Measurements from ENCODE around the gene DUS3L. TPM values are rescaled to one million over a fixed set of nuclear protein-coding genes. Genes with fewer than 3 reads are reported as not detected.

DUS3L gene
- total RNA-seq, 4 donors from 2014 or later: 19.5 to 45.9 (median 25.0) TPM

DNA sequence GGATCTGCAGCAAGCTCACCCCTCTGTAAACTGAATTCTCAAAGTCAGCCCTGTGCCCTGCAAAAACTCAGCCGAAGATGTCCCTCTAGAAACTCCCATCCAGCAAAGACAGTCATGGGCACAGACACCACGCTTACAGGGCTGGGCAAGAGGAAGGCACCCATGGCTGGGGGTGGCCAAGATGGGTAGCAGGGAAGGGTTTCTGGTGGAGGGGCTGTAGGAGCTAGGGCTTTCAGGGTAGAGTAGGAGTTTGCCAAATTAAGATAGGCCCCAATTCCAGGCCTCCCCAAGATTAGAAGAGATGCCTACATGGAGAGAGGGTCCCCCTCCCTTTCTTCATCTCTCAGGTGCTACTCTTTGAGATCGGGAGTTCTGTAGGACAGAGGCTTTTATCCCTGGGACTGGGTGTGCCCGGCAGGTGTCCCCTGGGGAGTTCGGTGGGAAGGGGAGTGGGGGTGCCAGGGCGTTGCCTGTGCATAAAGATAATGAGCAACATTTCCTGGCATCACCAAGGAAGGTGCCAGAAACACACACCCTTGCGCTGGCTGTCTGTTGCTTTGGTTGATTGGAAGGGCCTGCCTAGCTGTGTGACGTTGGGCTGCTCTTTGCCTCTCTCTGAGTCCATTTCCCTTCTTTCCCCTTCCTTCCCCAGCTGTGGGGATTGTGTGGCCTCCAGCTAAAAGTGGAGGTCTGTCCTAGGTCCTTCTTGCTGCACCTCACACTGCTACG, 23.3 kb upstream of the DUS3L start:
- peaks cover 9 to 18% (median 14%) of the 10 kb centered on the region in 3 donors for H3K27me3 ChIP-seq
- DNase-seq: no peak
- no peaks in the 10 kb centered on the region for H3K9me3 ChIP-seq
- intact Hi-C loops (cut with DNase I; ENCODE audit: low total_unique reads): no loop called here
- in situ Hi-C loops (cut with MboI; ENCODE audit: low sequenced_read_pairs in 4 of 4): no loop called here
- no peaks in the 10 kb centered on the region for H3K36me3 ChIP-seq
- H3K4me3 ChIP-seq: no peak overlapping the region
- no peak overlapping the region for H3K27ac ChIP-seq
- no peaks in the 10 kb centered on the region for H3K4me1 ChIP-seq
- no peak for ATAC-seq
- TF ChIP-seq POLR2A (IDR thresholded peaks at IDR 0.05): no peak
- TF ChIP-seq, protein P1, sequence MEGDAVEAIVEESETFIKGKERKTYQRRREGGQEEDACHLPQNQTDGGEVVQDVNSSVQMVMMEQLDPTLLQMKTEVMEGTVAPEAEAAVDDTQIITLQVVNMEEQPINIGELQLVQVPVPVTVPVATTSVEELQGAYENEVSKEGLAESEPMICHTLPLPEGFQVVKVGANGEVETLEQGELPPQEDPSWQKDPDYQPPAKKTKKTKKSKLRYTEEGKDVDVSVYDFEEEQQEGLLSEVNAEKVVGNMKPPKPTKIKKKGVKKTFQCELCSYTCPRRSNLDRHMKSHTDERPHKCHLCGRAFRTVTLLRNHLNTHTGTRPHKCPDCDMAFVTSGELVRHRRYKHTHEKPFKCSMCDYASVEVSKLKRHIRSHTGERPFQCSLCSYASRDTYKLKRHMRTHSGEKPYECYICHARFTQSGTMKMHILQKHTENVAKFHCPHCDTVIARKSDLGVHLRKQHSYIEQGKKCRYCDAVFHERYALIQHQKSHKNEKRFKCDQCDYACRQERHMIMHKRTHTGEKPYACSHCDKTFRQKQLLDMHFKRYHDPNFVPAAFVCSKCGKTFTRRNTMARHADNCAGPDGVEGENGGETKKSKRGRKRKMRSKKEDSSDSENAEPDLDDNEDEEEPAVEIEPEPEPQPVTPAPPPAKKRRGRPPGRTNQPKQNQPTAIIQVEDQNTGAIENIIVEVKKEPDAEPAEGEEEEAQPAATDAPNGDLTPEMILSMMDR (IDR thresholded peaks at IDR 0.05 in 4 of 5, conservative IDR thresholded peaks at IDR 0.05 in 1 of 5): no peak

DNA sequence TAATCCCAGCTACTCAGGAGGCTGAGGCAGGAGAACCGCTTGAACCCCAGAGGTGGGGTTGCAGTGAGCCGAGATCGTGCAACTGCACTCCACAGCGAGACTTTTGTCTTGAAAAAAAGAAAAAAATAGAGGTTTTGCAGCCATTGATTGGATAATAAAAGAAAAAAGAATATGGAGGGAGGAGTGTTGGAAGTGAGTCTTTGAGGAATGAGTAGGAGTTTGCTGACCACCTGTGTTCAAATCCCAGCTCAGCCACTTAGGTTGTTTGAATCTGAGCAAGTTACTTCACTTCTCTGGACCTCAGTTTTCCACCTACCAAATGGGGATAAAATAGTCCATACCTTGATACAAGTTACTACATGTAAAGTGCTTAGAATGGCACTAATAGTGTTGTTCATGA, 20.2 kb upstream of the DUS3L start:
- no peaks in the 10 kb centered on the region for H3K9me3 ChIP-seq
- H3K27ac ChIP-seq: no peak overlapping the region
- H3K4me3 ChIP-seq: no peak overlapping the region
- intact Hi-C loops (cut with DNase I; ENCODE audit: low total_unique reads) (no loop called here), in situ Hi-C loops (cut with MboI; ENCODE audit: low sequenced_read_pairs in 4 of 4) (no loop called here)
- no peaks in the 10 kb centered on the region for H3K4me1 ChIP-seq
- H3K27me3 ChIP-seq: peaks cover 2 to 16% (median 14%) of the 10 kb centered on the region in 3 donors
- ATAC-seq: no peak
- no peak for TF ChIP-seq POLR2A (IDR thresholded peaks at IDR 0.05)
- no peaks in the 10 kb centered on the region for H3K36me3 ChIP-seq
- DNase-seq: no peak

DNA sequence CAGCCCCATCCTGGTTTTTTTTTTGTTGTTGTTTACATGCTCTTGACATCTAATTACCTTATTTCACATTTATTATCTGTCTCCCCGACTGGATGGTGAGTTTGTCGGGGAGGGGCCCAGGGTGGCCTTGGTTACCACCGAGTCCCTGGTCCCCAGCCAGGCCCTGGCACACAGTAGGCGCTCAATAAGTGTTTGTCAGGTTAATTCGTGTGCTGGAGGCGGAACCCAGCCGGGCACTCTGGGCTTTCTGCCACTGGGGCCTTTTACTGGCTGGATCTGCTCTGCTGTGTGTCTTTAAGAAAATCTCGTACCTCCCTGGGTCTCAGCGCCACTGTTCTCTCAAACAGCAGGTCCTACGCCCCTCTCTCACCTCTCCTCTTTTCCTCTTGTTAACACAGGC, 18.5 kb upstream of the DUS3L start:
- intact Hi-C loops (cut with DNase I; ENCODE audit: low total_unique reads) (no loop called here), in situ Hi-C loops (cut with MboI; ENCODE audit: low sequenced_read_pairs in 4 of 4) (no loop called here)
- DNase-seq (no peak), ATAC-seq (no peak)
- no peak overlapping the region for H3K4me3 ChIP-seq
- no peaks in the 10 kb centered on the region for H3K9me3 ChIP-seq
- H3K27me3 ChIP-seq: peaks cover 13 to 27% (median 16%) of the 10 kb centered on the region in 3 donors
- no peak overlapping the region for H3K27ac ChIP-seq
- H3K36me3 ChIP-seq: no peaks in the 10 kb centered on the region
- TF ChIP-seq, protein P1 (IDR thresholded peaks at IDR 0.05 in 4 of 5, conservative IDR thresholded peaks at IDR 0.05 in 1 of 5): no peak
- TF ChIP-seq POLR2A (IDR thresholded peaks at IDR 0.05): no peak
- no peaks in the 10 kb centered on the region for H3K4me1 ChIP-seq

DNA sequence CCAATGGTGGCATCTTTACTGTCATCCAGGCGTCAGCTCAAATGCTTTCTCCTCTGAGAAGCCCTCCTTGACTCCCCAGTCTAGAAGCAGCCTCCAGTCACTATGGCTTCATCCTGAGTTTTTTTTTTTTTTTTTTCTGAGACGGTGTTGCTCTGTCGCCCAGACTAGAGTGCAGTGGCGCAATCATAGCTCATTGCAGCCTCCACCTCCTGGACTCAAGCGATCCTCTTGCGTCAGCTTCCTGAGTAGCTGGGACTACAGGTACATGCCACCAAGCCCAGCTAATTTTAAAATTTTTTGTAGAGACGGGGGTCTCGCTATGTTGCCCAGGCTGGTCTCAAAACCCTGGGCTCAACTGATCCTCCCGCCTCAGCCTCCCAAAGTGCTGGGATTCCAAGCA, 18.1 kb upstream of the DUS3L start:
- ATAC-seq (no peak), DNase-seq (no peak)
- H3K36me3 ChIP-seq: no peaks in the 10 kb centered on the region
- intact Hi-C loops (cut with DNase I; ENCODE audit: low total_unique reads): no loop called here
- in situ Hi-C loops (cut with MboI; ENCODE audit: low sequenced_read_pairs in 4 of 4): no loop called here
- no peaks in the 10 kb centered on the region for H3K9me3 ChIP-seq
- TF ChIP-seq, protein P1 (IDR thresholded peaks at IDR 0.05 in 4 of 5, conservative IDR thresholded peaks at IDR 0.05 in 1 of 5): no peak
- no peak for TF ChIP-seq POLR2A (IDR thresholded peaks at IDR 0.05)
- no peak overlapping the region for H3K4me3 ChIP-seq
- H3K27ac ChIP-seq: no peak overlapping the region
- H3K4me1 ChIP-seq: no peaks in the 10 kb centered on the region
- peaks cover 17 to 29% (median 18%) of the 10 kb centered on the region in 3 donors for H3K27me3 ChIP-seq

DNA sequence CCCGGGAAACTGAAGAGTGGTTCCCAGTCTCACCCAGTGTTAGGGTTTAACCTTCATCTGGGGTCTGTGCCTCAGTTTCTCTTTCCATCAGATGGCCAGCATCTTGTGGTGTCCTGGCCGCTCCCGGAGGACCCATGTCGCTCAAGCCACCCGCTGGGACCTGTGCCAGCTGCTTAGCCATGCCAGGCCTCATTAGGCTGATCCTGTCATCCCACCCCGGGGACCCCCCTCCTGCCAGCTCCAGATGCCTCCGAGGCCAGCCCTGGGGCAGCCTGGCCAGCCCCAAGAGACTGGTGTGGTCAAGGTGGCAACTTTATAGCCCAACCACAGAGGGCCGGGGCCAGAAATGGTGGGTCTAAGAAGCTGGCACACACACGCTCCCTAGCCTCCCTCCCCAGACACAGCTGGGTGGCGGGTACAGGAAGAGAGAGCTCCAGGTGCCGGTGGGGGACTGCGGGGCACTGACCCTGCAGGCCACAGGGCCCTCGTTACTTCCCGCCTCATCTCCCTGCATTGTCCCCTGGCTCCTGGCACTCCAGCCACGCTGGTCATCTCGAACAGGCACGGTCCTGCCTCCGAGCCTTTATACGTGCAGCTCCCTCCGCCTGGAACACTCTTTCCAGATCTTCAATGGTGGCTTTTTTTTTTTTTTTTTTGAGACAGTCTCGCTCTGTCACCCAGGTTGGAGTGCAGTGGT, 17.3 kb upstream of the DUS3L start:
- H3K4me3 ChIP-seq: no peak overlapping the region
- in situ Hi-C loops (cut with MboI; ENCODE audit: low sequenced_read_pairs in 4 of 4): no loop called here
- ATAC-seq: no peak
- TF ChIP-seq POLR2A (IDR thresholded peaks at IDR 0.05): no peak
- TF ChIP-seq, protein P1 (IDR thresholded peaks at IDR 0.05 in 4 of 5, conservative IDR thresholded peaks at IDR 0.05 in 1 of 5): no peak
- no peaks in the 10 kb centered on the region for H3K9me3 ChIP-seq
- no peak overlapping the region for H3K27ac ChIP-seq
- peaks cover 0 to 4% of the 10 kb centered on the region in 2 donors for H3K4me1 ChIP-seq
- peaks cover 22 to 31% (median 25%) of the 10 kb centered on the region in 3 donors for H3K27me3 ChIP-seq
- no peaks in the 10 kb centered on the region for H3K36me3 ChIP-seq
- DNase-seq: no peak
- intact Hi-C loops (cut with DNase I; ENCODE audit: low total_unique reads): no loop called here
